IMR-90 (cell line): ENCODE data around the gene PEAK3. TPM values are rescaled to one million over a fixed set of nuclear protein-coding genes. Genes with fewer than 3 reads are reported as not detected.

Source experiments
- ATAC-seq: fragments of 200-7000 bp; cut with Tn5 transposase; 2 replicates; pipeline ENCODE4 v1.9.1; 2020; ENCODE audit warnings: low read depth, mild to moderate bottlenecking, moderate library complexity
- BruUV-seq: library from RNA; stranded (reverse); fragments of 400-500 nt; replicated peaks from 2 replicates; lab custom pipeline; 2021; lab: Mats Ljungman, UMichigan
- CTCF ChIA-PET: fragments of 300-600 bp; formaldehyde crosslinking; extraction: SDS; loops from one replicate; lab custom pipeline; 2021; ENCODE audit warnings: antibody characterized with exemption; lab: Yijun Ruan, JAX
- POLR2A ChIA-PET: fragments of 300-600 bp; sonication (Branson Sonifier 250); formaldehyde crosslinking; loops from one replicate; lab custom pipeline; 2022; ENCODE audit warnings: antibody characterized with exemption; ENCODE audit not compliant: unreplicated experiment; lab: Charles Lee
- DNase-seq: peaks from one replicate; pipeline ENCODE4 v3.0.0; 2013
- H2AFZ ChIP-seq: replicated peaks from 2 replicates; pipeline ENCODE3; 2013; ENCODE audit warnings: low read length, mild to moderate bottlenecking; ENCODE audit not compliant: poor library complexity
- H2AK5ac ChIP-seq: 2 replicates; pipeline ENCODE4 v1.6.1; 2013; ENCODE audit warnings: low read depth, low read length, inconsistent platforms
- H2AK9ac ChIP-seq: replicated peaks from 2 replicates; pipeline ENCODE3; 2013; ENCODE audit warnings: mild to moderate bottlenecking, low read depth, low read length, moderate library complexity; ENCODE audit not compliant: poor library complexity
- H2BK120ac ChIP-seq: 2 replicates; pipeline ENCODE4 v1.6.1; 2013; ENCODE audit warnings: low read depth, low read length, inconsistent platforms
- H2BK15ac ChIP-seq: 3 replicates; pipeline ENCODE4 v1.6.1; 2013; ENCODE audit warnings: low read depth, low read length, inconsistent platforms
- H2BK20ac ChIP-seq: 2 replicates; pipeline ENCODE4 v1.6.1; 2013; ENCODE audit warnings: low read depth, mild to moderate bottlenecking, inconsistent platforms, low read length, moderate library complexity
- H2BK5ac ChIP-seq: 2 replicates; pipeline ENCODE4 v1.6.1; 2013; ENCODE audit warnings: mild to moderate bottlenecking, low read depth, low read length, inconsistent platforms; ENCODE audit not compliant: poor library complexity, severe bottlenecking
- H3K14ac ChIP-seq: replicated peaks from 2 replicates; pipeline ENCODE4 v1.6.1; 2013; ENCODE audit warnings: low read depth, low read length, inconsistent platforms
- H3K18ac ChIP-seq: 2 replicates; pipeline ENCODE4 v1.6.1; 2013; ENCODE audit warnings: low read depth, low read length, control low read depth
- H3K23ac ChIP-seq: 2 replicates; pipeline ENCODE4 v1.6.1; 2013; ENCODE audit warnings: low read depth, low read length, inconsistent platforms
- H3K27ac ChIP-seq: 2 replicates; pipeline ENCODE4 v1.5.1; 2013; ENCODE audit warnings: mild to moderate bottlenecking, control low read depth, low read length; ENCODE audit not compliant: insufficient read depth
- H3K27me3 ChIP-seq: 2 replicates; pipeline ENCODE4 v1.6.1; 2013; ENCODE audit warnings: low read length; ENCODE audit not compliant: control insufficient read depth, insufficient read depth
- H3K36me3 ChIP-seq: 2 replicates; pipeline ENCODE4 v1.6.1; 2013; ENCODE audit warnings: low read length, mixed read lengths; ENCODE audit not compliant: control insufficient read depth, insufficient read depth
- H3K4ac ChIP-seq: 2 replicates; pipeline ENCODE4 v1.6.1; 2013; ENCODE audit warnings: low read depth, low read length, inconsistent platforms
- H3K4me1 ChIP-seq: 2 replicates; pipeline ENCODE4 v1.6.1; 2013; ENCODE audit warnings: low read length, mixed read lengths; ENCODE audit not compliant: control insufficient read depth, insufficient read depth
- H3K4me2 ChIP-seq: 2 replicates; pipeline ENCODE4 v1.6.1; 2013; ENCODE audit warnings: low read depth, mild to moderate bottlenecking, control low read depth, low read length, moderate library complexity
- H3K4me3 ChIP-seq: 2 replicates; pipeline ENCODE4 v1.5.1; 2013; ENCODE audit warnings: low read depth, mild to moderate bottlenecking, control low read depth, low read length, moderate library complexity; ENCODE audit not compliant: insufficient read depth
- H3K56ac ChIP-seq: 2 replicates; pipeline ENCODE4 v1.6.1; 2013; ENCODE audit warnings: low read length, inconsistent platforms; ENCODE audit not compliant: insufficient read depth; ENCODE audit errors: extremely low read depth
- H3K79me1 ChIP-seq, 2 experiments: 2 replicates each; pipeline ENCODE4 v1.6.1; 2013; ENCODE audit warnings: low read length in 2 of 2, inconsistent platforms in 1 of 2, low read depth in 1 of 2
- H3K9ac ChIP-seq: 2 replicates; pipeline ENCODE4 v1.6.1; 2013; ENCODE audit warnings: low read depth, low read length, control low read depth
- H3K9me1 ChIP-seq: 2 replicates; pipeline ENCODE4 v1.6.1; 2013; ENCODE audit warnings: low read length, inconsistent platforms; ENCODE audit not compliant: insufficient read depth
- H3K9me3 ChIP-seq: 2 replicates; pipeline ENCODE4 v1.6.1; 2013; ENCODE audit warnings: low read length; ENCODE audit not compliant: control insufficient read depth, insufficient read depth
- H4K20me1 ChIP-seq: 2 replicates; pipeline ENCODE4 v1.6.1; 2013; ENCODE audit warnings: low read length, inconsistent platforms; ENCODE audit not compliant: insufficient read depth
- H4K5ac ChIP-seq: 2 replicates; pipeline ENCODE4 v1.6.1; 2013; ENCODE audit warnings: mild to moderate bottlenecking, low read depth, low read length, control low read depth
- H4K8ac ChIP-seq, 2 experiments: 2 replicates each; pipeline ENCODE4 v1.6.1; 2013; ENCODE audit warnings: low read depth in 2 of 2, low read length in 2 of 2, control low read depth in 1 of 2, inconsistent platforms in 1 of 2
- H4K91ac ChIP-seq: 2 replicates; pipeline ENCODE4 v1.6.1; 2013; ENCODE audit warnings: low read depth, low read length, inconsistent platforms; ENCODE audit not compliant: insufficient read depth
- CHD1 ChIP-seq: IDR thresholded peaks from 2 replicates; pipeline ENCODE4 v1.6.1; 2012; ENCODE audit warnings: low read depth, low read length, improper control_type of control experiment
- ELK1 ChIP-seq: fragments of 150-350 bp; IDR thresholded peaks from 2 replicates; pipeline ENCODE4 v1.6.1; 2016; ENCODE audit warnings: low read depth, mild to moderate bottlenecking, low read length, moderate library complexity, borderline replicate concordance
- POLR2A ChIP-seq: IDR thresholded peaks from 2 replicates; pipeline ENCODE4 v1.6.1; 2012; ENCODE audit warnings: mild to moderate bottlenecking, low read depth, low read length
- RFX5 ChIP-seq: IDR thresholded peaks from 2 replicates; pipeline ENCODE4 v1.8.0; 2012; ENCODE audit warnings: low read depth, mild to moderate bottlenecking, low read length, moderate library complexity
- WGBS, 2 experiments: methylation state at CpG; one replicate each; pipeline versions ENCODE4 v1.1.5 to v1.1.7; 2013; ENCODE audit warnings: missing lambda C conversion rate in 2 of 2; ENCODE audit not compliant: insufficient read length in 1 of 2; ENCODE audit errors: extremely low coverage in 2 of 2; 5-methylcytosine and 5-hydroxymethylcytosine counted together
- dilution Hi-C: fragments of 300-500 bp; cut with HindIII; formaldehyde crosslinking; loops from one replicate; pipeline ENCODE4 v1.14.3; 2018; ENCODE audit warnings: low sequenced_read_pairs; ENCODE audit not compliant: unreplicated experiment
- in situ Hi-C: fragments of 300-500 bp; cut with MboI; formaldehyde crosslinking; loops from 3 replicates; pipeline ENCODE4 v1.14.3; 2019; ENCODE audit warnings: low sequenced_read_pairs, inconsistent platforms, mixed read lengths
- intact Hi-C: fragments of 100-400 bp; cut with micrococcal nuclease; formaldehyde crosslinking; loops from 2 replicates; pipeline ENCODE4 v1.10.0; 2022
- polyA plus RNA-seq, 3 experiments: library from polyadenylated mRNA; depleted of rRNA; stranded (reverse); fragments of >200 nt; gene quantifications; 2 replicates each; pipeline ENCODE4 v1.2.3, GENCODE V29; 2012; ENCODE audit warnings: low replicate concordance in 1 of 3
- total RNA-seq: library from RNA; depleted of rRNA; stranded (reverse); fragments of >200 nt; gene quantifications from 2 replicates; pipeline ENCODE4 v1.2.3, GENCODE V29; 2012

PEAK3 gene
- total and polyA plus RNA-seq, 2 of the 4 experiments (the other 2 are of a cell fraction): under 0.01 to 0.09 TPM

GRCh38 chr19:2330255-2330631 lies 48.3 kb upstream of the PEAK3 start:
- TF ChIP-seq RFX5 (no peak), POLR2A (no peak), ELK1 (no peak), CHD1 (no peak)
- no TSS peak for BruUV-seq
- Histone ChIP-seq H4K20me1 (peaks cover 38% of the 10 kb centered on the region), H3K4me3 (no peak overlapping the region), H3K4ac (no peak overlapping the region), H2BK15ac (no peak overlapping the region), H2BK20ac (no peak overlapping the region), H3K23ac (no peak overlapping the region), H3K79me1 (peaks cover 34 to 77% of the 10 kb centered on the region in 2 experiments), H3K4me1 (peaks cover 4% of the 10 kb centered on the region), H2AK9ac (no peak overlapping the region), H2AK5ac (peak overlapping the region; percentile 5; the same call in 1 of the 2 replicates), H4K8ac (no peak overlapping the region), H3K27ac (no peak overlapping the region), H4K91ac (no peak overlapping the region), H3K27me3 (no peaks in the 10 kb centered on the region), H3K9me1 (no peaks in the 10 kb centered on the region), H3K9ac (no peak overlapping the region), H3K14ac (no peak overlapping the region), H2BK5ac (no peak overlapping the region), H3K56ac (no peak overlapping the region), H3K9me3 (no peaks in the 10 kb centered on the region), H3K4me2 (no peak overlapping the region), H3K36me3 (peaks cover 9% of the 10 kb centered on the region), H2AFZ (no peak overlapping the region), H2BK120ac (no peak overlapping the region), H4K5ac (no peak overlapping the region), H3K18ac (no peak overlapping the region)
- ChIA-PET POLR2A (no interaction called here), CTCF (no interaction called here)
- DNase-seq (no peak), ATAC-seq (no peak)
- intact Hi-C loops: no loop called here
- WGBS, 2 experiments: 85% methylated on average over 8 of the region's 10 CpGs; no CpG with 5 or more reads in 1 of the 2 experiments
- in situ Hi-C loops: no loop called here
- dilution Hi-C loops: no loop called here
